GM12873 (cell line): ENCODE data around the gene ACAP3.

Experiments
- CTCF ChIP-seq: IDR thresholded peaks from 2 replicates; pipeline ENCODE4 v1.5.1; 2012; ENCODE audit warnings: low read depth, mild to moderate bottlenecking, moderate library complexity, low read length, control low read depth; ENCODE audit not compliant: insufficient read depth; ENCODE audit errors: missing control alignments

ACAP3 gene

GRCh38 chr1:1296070-1297061 is 11.4 kb downstream of the ACAP3 start:
- TF ChIP-seq CTCF: no peak

GRCh38 chr1:1295154-1295923 is 12.4 kb downstream of the ACAP3 start:
- TF ChIP-seq CTCF: no peak

GRCh38 chr1:1294250-1294890 is 13.4 kb downstream of the ACAP3 start:
- TF ChIP-seq CTCF: no peak

GRCh38 chr1:1293263-1294249 is 14.2 kb downstream of the ACAP3 start:
- no peak for TF ChIP-seq CTCF

- TF ChIP-seq CTCF: no peak
These were observed 14.9 kb downstream of the ACAP3 start for GRCh38 chr1:1292851-1293250.

- TF ChIP-seq CTCF: no peak
These were observed 15.3 kb downstream of the ACAP3 start for GRCh38 chr1:1292442-1292779.
